Measurements from ENCODE around the gene CPVL. TPM values are rescaled to one million over a fixed set of nuclear protein-coding genes. Genes with fewer than 3 reads are reported as not detected.

CPVL gene
- total RNA-seq, 1 donor from 2014 or later: 86.3 TPM

DNA sequence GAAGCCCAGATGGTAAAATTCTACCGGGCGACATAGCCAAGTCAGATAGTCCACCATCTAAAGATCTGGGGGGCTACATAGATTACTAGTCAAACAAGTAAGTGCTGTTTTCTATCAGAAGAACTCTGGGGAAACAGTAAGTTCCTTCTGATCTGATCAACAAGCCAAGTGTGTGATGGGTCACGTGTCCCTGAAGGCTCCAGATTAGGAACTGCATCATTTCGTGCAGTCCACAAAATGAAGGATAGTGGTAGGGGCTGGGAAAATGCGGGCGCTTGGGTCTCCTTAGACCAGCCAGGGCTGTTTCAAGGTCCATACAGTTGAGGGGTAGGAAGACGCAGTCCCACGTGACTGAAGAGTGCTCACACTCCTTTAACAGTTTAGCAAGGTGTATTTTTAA is 46.5 kb upstream of the CPVL start:
- intact Hi-C loops (cut with micrococcal nuclease): no loop called here
- Histone ChIP-seq H3K9me3 (replicated peaks) (no peaks in the 10 kb centered on the region), H3K27ac (replicated peaks) (no peak overlapping the region), H3K4me3 (no peak overlapping the region), H3K36me3 (no peaks in the 10 kb centered on the region), H3K27me3 (ENCODE audit: low read depth) (peaks cover 45% of the 10 kb centered on the region), H3K4me1 (peaks cover 50% of the 10 kb centered on the region)
- TF ChIP-seq, protein P1, sequence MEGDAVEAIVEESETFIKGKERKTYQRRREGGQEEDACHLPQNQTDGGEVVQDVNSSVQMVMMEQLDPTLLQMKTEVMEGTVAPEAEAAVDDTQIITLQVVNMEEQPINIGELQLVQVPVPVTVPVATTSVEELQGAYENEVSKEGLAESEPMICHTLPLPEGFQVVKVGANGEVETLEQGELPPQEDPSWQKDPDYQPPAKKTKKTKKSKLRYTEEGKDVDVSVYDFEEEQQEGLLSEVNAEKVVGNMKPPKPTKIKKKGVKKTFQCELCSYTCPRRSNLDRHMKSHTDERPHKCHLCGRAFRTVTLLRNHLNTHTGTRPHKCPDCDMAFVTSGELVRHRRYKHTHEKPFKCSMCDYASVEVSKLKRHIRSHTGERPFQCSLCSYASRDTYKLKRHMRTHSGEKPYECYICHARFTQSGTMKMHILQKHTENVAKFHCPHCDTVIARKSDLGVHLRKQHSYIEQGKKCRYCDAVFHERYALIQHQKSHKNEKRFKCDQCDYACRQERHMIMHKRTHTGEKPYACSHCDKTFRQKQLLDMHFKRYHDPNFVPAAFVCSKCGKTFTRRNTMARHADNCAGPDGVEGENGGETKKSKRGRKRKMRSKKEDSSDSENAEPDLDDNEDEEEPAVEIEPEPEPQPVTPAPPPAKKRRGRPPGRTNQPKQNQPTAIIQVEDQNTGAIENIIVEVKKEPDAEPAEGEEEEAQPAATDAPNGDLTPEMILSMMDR (IDR thresholded peaks at IDR 0.05; ENCODE audit: borderline replicate concordance): no peak
- no peak for DNase-seq

DNA sequence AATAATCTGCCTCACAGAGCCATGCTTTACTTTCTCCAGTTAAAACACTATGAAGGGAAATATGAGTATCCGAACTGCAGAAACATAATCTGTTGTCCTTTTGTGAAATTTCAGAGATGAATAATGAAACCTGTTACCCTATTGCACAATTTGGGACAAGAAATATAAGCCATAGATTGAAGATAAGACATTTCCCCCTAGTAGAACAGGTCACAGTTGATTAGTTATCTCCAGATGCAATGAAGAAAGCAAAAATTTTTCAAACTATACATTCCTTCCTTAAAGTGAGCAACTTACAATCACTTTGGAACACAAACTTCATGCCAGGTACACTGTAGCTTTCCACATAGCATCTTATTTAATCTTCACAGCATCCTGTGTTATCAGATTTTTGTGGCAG is 46.0 kb upstream of the CPVL start:
- Histone ChIP-seq H3K4me1 (peaks cover 48% of the 10 kb centered on the region), H3K27ac (replicated peaks) (no peak overlapping the region), H3K27me3 (ENCODE audit: low read depth) (peaks cover 44% of the 10 kb centered on the region), H3K36me3 (no peaks in the 10 kb centered on the region), H3K4me3 (no peak overlapping the region), H3K9me3 (replicated peaks) (no peaks in the 10 kb centered on the region)
- DNase-seq: no peak
- TF ChIP-seq, protein P1 (IDR thresholded peaks at IDR 0.05; ENCODE audit: borderline replicate concordance): no peak
- intact Hi-C loops (cut with micrococcal nuclease): no loop called here

GRCh38 chr7:29190349-29191045 is 44.2 kb upstream of the CPVL start:
- no peaks in the 10 kb centered on the region for H3K36me3 ChIP-seq
- intact Hi-C loops (cut with micrococcal nuclease): no loop called here
- no peaks in the 10 kb centered on the region for H3K9me3 ChIP-seq (replicated peaks)
- H3K4me1 ChIP-seq: peaks cover 30% of the 10 kb centered on the region
- TF ChIP-seq, protein P1 (IDR thresholded peaks at IDR 0.05; ENCODE audit: borderline replicate concordance): no peak
- H3K27ac ChIP-seq (replicated peaks): no peak overlapping the region
- no peak overlapping the region for H3K4me3 ChIP-seq
- H3K27me3 ChIP-seq (ENCODE audit: low read depth): peaks cover 26% of the 10 kb centered on the region
- DNase-seq: no peak

GRCh38 chr7:29189743-29190201 is 43.4 kb upstream of the CPVL start:
- TF ChIP-seq, protein P1 (IDR thresholded peaks at IDR 0.05; ENCODE audit: borderline replicate concordance): peak; percentile 82
- Histone ChIP-seq H3K4me3 (no peak overlapping the region), H3K9me3 (replicated peaks) (no peaks in the 10 kb centered on the region), H3K4me1 (peaks cover 23% of the 10 kb centered on the region), H3K27me3 (ENCODE audit: low read depth) (peaks cover 20% of the 10 kb centered on the region), H3K36me3 (no peaks in the 10 kb centered on the region), H3K27ac (replicated peaks) (no peak overlapping the region)
- peak; percentile 50 for DNase-seq
- intact Hi-C loops (cut with micrococcal nuclease): loop anchor here (5.0 to 10.0 kb wide), 2 partner anchors 158 to 215 kb away; no protein-coding TSS in a partner anchor

DNA sequence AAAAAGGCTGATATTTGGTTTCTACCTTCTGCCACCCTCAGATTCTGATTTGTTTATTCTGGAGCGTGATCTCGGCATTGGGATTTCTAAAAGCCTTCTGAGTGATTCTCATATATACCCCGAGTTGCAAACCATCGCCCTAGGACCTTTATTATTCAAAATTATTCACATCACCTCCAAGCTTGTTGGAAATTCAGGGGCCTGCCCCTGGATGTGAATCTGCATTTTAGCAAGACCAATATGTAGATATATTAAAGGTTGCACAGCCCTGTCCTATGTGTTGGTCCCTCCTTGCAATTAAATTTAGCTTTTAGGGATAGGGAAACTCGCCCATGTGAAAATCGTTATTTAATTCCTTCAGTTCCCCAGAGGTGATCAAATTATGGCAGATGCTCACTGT is 39.3 kb upstream of the CPVL start:
- Histone ChIP-seq H3K36me3 (no peaks in the 10 kb centered on the region), H3K27ac (replicated peaks) (no peak overlapping the region), H3K9me3 (replicated peaks) (no peaks in the 10 kb centered on the region), H3K27me3 (ENCODE audit: low read depth) (peaks cover 10% of the 10 kb centered on the region), H3K4me3 (no peak overlapping the region), H3K4me1 (peaks cover 6% of the 10 kb centered on the region)
- intact Hi-C loops (cut with micrococcal nuclease): loop anchor here (5.0 to 10.0 kb wide), 2 partner anchors 162 to 219 kb away; no protein-coding TSS in a partner anchor
- TF ChIP-seq, protein P1 (IDR thresholded peaks at IDR 0.05; ENCODE audit: borderline replicate concordance): no peak
- DNase-seq: no peak
